ENCODE results near the gene SRGAP2B. TPM values are rescaled to one million over a fixed set of nuclear protein-coding genes. Genes with fewer than 3 reads are reported as not detected.
"Not testable (repeated sequence)": the region's sequence is repeated elsewhere in the genome, so short reads cannot be mapped to it uniquely, and the experiment has no call there.

Gene SRGAP2B
- total RNA-seq, 3 donors from 2014 or later (not counting 1 experiment from before 2014, with no cell fraction given), result 11.9 to 21.3 (median 18.2) TPM

GRCh38 chr1:144963571-144963970 is 131.6 kb downstream of the SRGAP2B start:
- H3K36me3 Mint-ChIP-seq; ATAC-seq; H3K27ac ChIP-seq (ENCODE audit: low read length); DNase-seq; H3K27ac Mint-ChIP-seq; H3K4me1 Mint-ChIP-seq; H3K36me3 ChIP-seq (ENCODE audit: control insufficient read depth, insufficient read depth, low read length); H3K4me3 ChIP-seq (ENCODE audit: low read length); H3K27me3 ChIP-seq (ENCODE audit: control insufficient read depth, insufficient read depth, low read length); H3K4me3 Mint-ChIP-seq; intact Hi-C loops (cut with micrococcal nuclease); H3K4me1 ChIP-seq (ENCODE audit: control insufficient read depth, insufficient read depth, low read length); H3K9me3 ChIP-seq (ENCODE audit: control insufficient read depth, insufficient read depth, low read length); H3K9me3 Mint-ChIP-seq; H3K27me3 Mint-ChIP-seq (ENCODE audit: low read depth in 2 of 2): not testable (repeated sequence)
- no CpG with 5 or more reads among the region's 3 CpGs for WGBS (ENCODE audit: insufficient coverage)

GRCh38 chr1:144961604-144962583 is 133.2 kb downstream of the SRGAP2B start:
- H3K27me3 Mint-ChIP-seq (ENCODE audit: low read depth in 2 of 2); H3K9me3 Mint-ChIP-seq; H3K27ac Mint-ChIP-seq; H3K27me3 ChIP-seq (ENCODE audit: control insufficient read depth, insufficient read depth, low read length); H3K4me1 ChIP-seq (ENCODE audit: control insufficient read depth, insufficient read depth, low read length); H3K4me3 Mint-ChIP-seq; H3K4me1 Mint-ChIP-seq; H3K9me3 ChIP-seq (ENCODE audit: control insufficient read depth, insufficient read depth, low read length); H3K4me3 ChIP-seq (ENCODE audit: low read length); DNase-seq; H3K36me3 Mint-ChIP-seq; H3K27ac ChIP-seq (ENCODE audit: low read length); ATAC-seq; H3K36me3 ChIP-seq (ENCODE audit: control insufficient read depth, insufficient read depth, low read length); intact Hi-C loops (cut with micrococcal nuclease): not testable (repeated sequence)
- WGBS (ENCODE audit: insufficient coverage), result no CpG with 5 or more reads among the region's 9 CpGs

- intact Hi-C loops (cut with micrococcal nuclease); H3K36me3 Mint-ChIP-seq; H3K4me3 ChIP-seq (ENCODE audit: low read length); H3K36me3 ChIP-seq (ENCODE audit: control insufficient read depth, insufficient read depth, low read length); H3K4me1 ChIP-seq (ENCODE audit: control insufficient read depth, insufficient read depth, low read length); H3K4me3 Mint-ChIP-seq; H3K27me3 ChIP-seq (ENCODE audit: control insufficient read depth, insufficient read depth, low read length); H3K27me3 Mint-ChIP-seq (ENCODE audit: low read depth in 2 of 2); H3K27ac ChIP-seq (ENCODE audit: low read length); H3K9me3 ChIP-seq (ENCODE audit: control insufficient read depth, insufficient read depth, low read length); H3K4me1 Mint-ChIP-seq; H3K9me3 Mint-ChIP-seq; DNase-seq; H3K27ac Mint-ChIP-seq; ATAC-seq: not testable (repeated sequence)
- no CpG with 5 or more reads among the region's 4 CpGs for WGBS (ENCODE audit: insufficient coverage)
Observed at GRCh38 chr1:144960929-144961488, 134.1 kb downstream of the SRGAP2B start.

- H3K9me3 Mint-ChIP-seq; H3K36me3 ChIP-seq (ENCODE audit: control insufficient read depth, insufficient read depth, low read length); H3K27me3 Mint-ChIP-seq (ENCODE audit: low read depth in 2 of 2); H3K4me1 Mint-ChIP-seq; ATAC-seq; H3K4me3 Mint-ChIP-seq; H3K27me3 ChIP-seq (ENCODE audit: control insufficient read depth, insufficient read depth, low read length); DNase-seq; H3K27ac ChIP-seq (ENCODE audit: low read length); H3K4me1 ChIP-seq (ENCODE audit: control insufficient read depth, insufficient read depth, low read length); H3K27ac Mint-ChIP-seq; H3K4me3 ChIP-seq (ENCODE audit: low read length); intact Hi-C loops (cut with micrococcal nuclease); H3K36me3 Mint-ChIP-seq; H3K9me3 ChIP-seq (ENCODE audit: control insufficient read depth, insufficient read depth, low read length): not testable (repeated sequence)
- WGBS (ENCODE audit: insufficient coverage), result no CpG with 5 or more reads among the region's 2 CpGs
Observed at GRCh38 chr1:144948390-144948789, 146.7 kb downstream of the SRGAP2B start.

- 83% methylated on average over 1 of the region's 1 CpG for WGBS (ENCODE audit: insufficient coverage)
Observed at GRCh38 chr1:144947495-144947894, 147.6 kb downstream of the SRGAP2B start.

GRCh38 chr1:144946525-144947480 is 148.3 kb downstream of the SRGAP2B start:
- H3K4me3 Mint-ChIP-seq; H3K4me3 ChIP-seq (ENCODE audit: low read length); H3K9me3 Mint-ChIP-seq; intact Hi-C loops (cut with micrococcal nuclease); H3K27me3 Mint-ChIP-seq (ENCODE audit: low read depth in 2 of 2); H3K36me3 ChIP-seq (ENCODE audit: control insufficient read depth, insufficient read depth, low read length); H3K9me3 ChIP-seq (ENCODE audit: control insufficient read depth, insufficient read depth, low read length); H3K27ac Mint-ChIP-seq; ATAC-seq; H3K4me1 ChIP-seq (ENCODE audit: control insufficient read depth, insufficient read depth, low read length); H3K36me3 Mint-ChIP-seq; H3K27me3 ChIP-seq (ENCODE audit: control insufficient read depth, insufficient read depth, low read length); DNase-seq; H3K27ac ChIP-seq (ENCODE audit: low read length); H3K4me1 Mint-ChIP-seq: not testable (repeated sequence)
- no CpG with 5 or more reads among the region's 8 CpGs for WGBS (ENCODE audit: insufficient coverage)

More at GRCh38 chr1:144947495-144947894, 147.6 kb downstream of the SRGAP2B start:
- H3K9me3 ChIP-seq (ENCODE audit: control insufficient read depth, insufficient read depth, low read length); H3K4me3 ChIP-seq (ENCODE audit: low read length); H3K27me3 Mint-ChIP-seq (ENCODE audit: low read depth in 2 of 2); ATAC-seq; H3K27ac Mint-ChIP-seq; H3K36me3 Mint-ChIP-seq; H3K4me1 Mint-ChIP-seq; H3K27ac ChIP-seq (ENCODE audit: low read length); H3K9me3 Mint-ChIP-seq; H3K36me3 ChIP-seq (ENCODE audit: control insufficient read depth, insufficient read depth, low read length); H3K4me3 Mint-ChIP-seq; H3K4me1 ChIP-seq (ENCODE audit: control insufficient read depth, insufficient read depth, low read length); intact Hi-C loops (cut with micrococcal nuclease); H3K27me3 ChIP-seq (ENCODE audit: control insufficient read depth, insufficient read depth, low read length); DNase-seq: not testable (repeated sequence)

GRCh38 chr1:144941710-144942109 is 153.4 kb downstream of the SRGAP2B start:
- H3K4me1 Mint-ChIP-seq; H3K36me3 Mint-ChIP-seq; H3K36me3 ChIP-seq (ENCODE audit: control insufficient read depth, insufficient read depth, low read length); H3K27me3 Mint-ChIP-seq (ENCODE audit: low read depth in 2 of 2); H3K27ac Mint-ChIP-seq; intact Hi-C loops (cut with micrococcal nuclease); H3K9me3 ChIP-seq (ENCODE audit: control insufficient read depth, insufficient read depth, low read length); H3K4me1 ChIP-seq (ENCODE audit: control insufficient read depth, insufficient read depth, low read length); H3K4me3 Mint-ChIP-seq; DNase-seq; ATAC-seq; H3K27ac ChIP-seq (ENCODE audit: low read length); H3K4me3 ChIP-seq (ENCODE audit: low read length); H3K9me3 Mint-ChIP-seq; H3K27me3 ChIP-seq (ENCODE audit: control insufficient read depth, insufficient read depth, low read length): not testable (repeated sequence)
- no CpG with 5 or more reads among the region's 1 CpG for WGBS (ENCODE audit: insufficient coverage)
